Measurements from ENCODE around the gene KRTAP12-2.

DNA sequence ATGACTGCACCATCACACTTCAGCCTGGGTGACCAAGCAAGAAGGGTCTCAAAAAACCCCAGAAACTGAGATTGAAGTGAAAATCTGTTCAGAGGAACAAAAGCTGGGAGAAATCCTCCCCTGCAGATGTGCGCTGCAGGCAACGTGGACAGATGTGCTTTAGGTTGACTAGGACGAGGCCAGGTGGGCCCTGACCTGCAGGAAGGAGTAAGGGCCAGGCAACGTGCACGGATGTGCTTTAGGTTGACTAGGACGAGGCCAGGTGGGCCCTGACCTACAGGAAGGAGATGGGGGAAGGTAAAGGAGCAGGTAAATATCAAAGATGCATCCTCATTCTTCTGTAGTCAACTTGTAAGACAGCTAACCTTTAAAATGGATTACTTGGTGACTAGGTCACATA, 17.8 kb upstream of the KRTAP12-2 start:
- TF ChIP-seq, protein P1, sequence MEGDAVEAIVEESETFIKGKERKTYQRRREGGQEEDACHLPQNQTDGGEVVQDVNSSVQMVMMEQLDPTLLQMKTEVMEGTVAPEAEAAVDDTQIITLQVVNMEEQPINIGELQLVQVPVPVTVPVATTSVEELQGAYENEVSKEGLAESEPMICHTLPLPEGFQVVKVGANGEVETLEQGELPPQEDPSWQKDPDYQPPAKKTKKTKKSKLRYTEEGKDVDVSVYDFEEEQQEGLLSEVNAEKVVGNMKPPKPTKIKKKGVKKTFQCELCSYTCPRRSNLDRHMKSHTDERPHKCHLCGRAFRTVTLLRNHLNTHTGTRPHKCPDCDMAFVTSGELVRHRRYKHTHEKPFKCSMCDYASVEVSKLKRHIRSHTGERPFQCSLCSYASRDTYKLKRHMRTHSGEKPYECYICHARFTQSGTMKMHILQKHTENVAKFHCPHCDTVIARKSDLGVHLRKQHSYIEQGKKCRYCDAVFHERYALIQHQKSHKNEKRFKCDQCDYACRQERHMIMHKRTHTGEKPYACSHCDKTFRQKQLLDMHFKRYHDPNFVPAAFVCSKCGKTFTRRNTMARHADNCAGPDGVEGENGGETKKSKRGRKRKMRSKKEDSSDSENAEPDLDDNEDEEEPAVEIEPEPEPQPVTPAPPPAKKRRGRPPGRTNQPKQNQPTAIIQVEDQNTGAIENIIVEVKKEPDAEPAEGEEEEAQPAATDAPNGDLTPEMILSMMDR (IDR thresholded peaks at IDR 0.05): no peak
- TF ChIP-seq EP300 (IDR thresholded peaks at IDR 0.05): no peak
- no peak for TF ChIP-seq POLR2A (IDR thresholded peaks at IDR 0.05)
- no peak for TF ChIP-seq POLR2AphosphoS5 (IDR thresholded peaks at IDR 0.05)
